T-helper 1 cell treated with Interleukin-12 subunit alpha and Interleukin-12 subunit beta and Interleukin-4 antibody, amounts not matched to agents 30 μg/mL and 1 μg/mL, for 36 hours (primary cell): Measurements from ENCODE around the gene LBHD2.

ENCODE experiments used
- H3K27ac Mint-ChIP-seq: one replicate; pipeline ENCODE4 v1.8.0; 2021; ENCODE audit warnings: mild to moderate bottlenecking, mixed read lengths
- H3K27me3 Mint-ChIP-seq: one replicate; pipeline ENCODE4 v1.8.0; 2021; ENCODE audit warnings: low read depth, mixed read lengths
- H3K36me3 Mint-ChIP-seq: one replicate; pipeline ENCODE4 v1.8.0; 2021; ENCODE audit warnings: low read depth, mixed read lengths
- H3K4me1 Mint-ChIP-seq: one replicate; pipeline ENCODE4 v1.8.0; 2021; ENCODE audit warnings: low read depth, mixed read lengths
- H3K4me3 Mint-ChIP-seq: one replicate; pipeline ENCODE4 v1.8.0; 2021; ENCODE audit warnings: mild to moderate bottlenecking, moderate library complexity, mixed read lengths
- H3K9me3 Mint-ChIP-seq: one replicate; pipeline ENCODE4 v1.8.0; 2021; ENCODE audit warnings: mixed read lengths

LBHD2 gene

GRCh38 chr14:103061482-103061976, 22.5 kb upstream of the LBHD2 start:
- Mint-ChIP-seq H3K27ac (no peak overlapping the region), H3K4me1 (peaks cover 3% of the 10 kb centered on the region), H3K9me3 (no peaks in the 10 kb centered on the region), H3K4me3 (no peak overlapping the region), H3K27me3 (peaks cover 36% of the 10 kb centered on the region), H3K36me3 (no peaks in the 10 kb centered on the region)

DNA sequence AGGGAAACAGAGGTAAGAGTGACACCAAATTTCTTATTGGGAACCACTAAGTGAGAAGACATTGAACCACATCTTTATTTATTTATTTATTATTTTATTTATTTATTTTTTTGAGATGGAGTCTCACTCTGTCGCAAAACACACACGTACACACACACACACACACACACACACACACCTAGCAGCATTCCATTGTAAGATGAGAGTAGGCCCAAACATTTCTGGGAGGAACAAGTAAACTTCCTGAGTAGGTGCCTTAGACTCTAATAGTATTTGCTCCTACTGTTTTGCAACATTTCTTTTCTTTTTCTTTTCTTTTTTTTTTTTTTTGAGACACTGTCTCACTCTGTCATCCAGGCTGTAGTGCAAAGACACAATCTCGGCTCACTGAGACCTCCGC, 19.6 kb upstream of the LBHD2 start:
- H3K9me3 Mint-ChIP-seq, result no peaks in the 10 kb centered on the region
- no peaks in the 10 kb centered on the region for H3K36me3 Mint-ChIP-seq
- peaks cover 19% of the 10 kb centered on the region for H3K27me3 Mint-ChIP-seq
- H3K27ac Mint-ChIP-seq, result no peak overlapping the region
- H3K4me1 Mint-ChIP-seq, result no peaks in the 10 kb centered on the region
- H3K4me3 Mint-ChIP-seq, result no peak overlapping the region

GRCh38 chr14:103064978-103065377, 19.0 kb upstream of the LBHD2 start:
- Mint-ChIP-seq H3K4me1 (no peaks in the 10 kb centered on the region), H3K4me3 (no peak overlapping the region), H3K9me3 (no peaks in the 10 kb centered on the region), H3K27ac (no peak overlapping the region), H3K36me3 (no peaks in the 10 kb centered on the region), H3K27me3 (peaks cover 14% of the 10 kb centered on the region)

DNA sequence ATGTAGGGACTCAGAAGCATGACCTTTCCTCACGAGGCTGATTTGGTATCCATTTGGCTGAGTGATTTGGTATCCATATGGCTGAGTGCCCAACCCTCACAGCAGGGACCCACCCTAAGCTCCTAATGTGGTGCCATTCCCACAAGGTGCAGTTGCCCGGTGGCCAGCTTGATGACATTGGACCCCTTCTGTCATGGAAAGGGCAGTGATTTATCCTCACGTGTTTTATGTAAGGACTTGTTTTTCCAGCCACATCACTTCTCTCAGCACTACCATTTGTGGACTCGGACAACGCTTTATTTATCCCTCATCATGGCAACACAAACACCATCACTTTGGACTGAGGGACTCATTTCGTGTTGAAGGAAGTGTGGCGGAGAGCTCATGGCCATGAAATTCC, 18.1 kb upstream of the LBHD2 start:
- Mint-ChIP-seq H3K36me3 (no peaks in the 10 kb centered on the region), H3K4me1 (no peaks in the 10 kb centered on the region), H3K4me3 (no peak overlapping the region), H3K27me3 (peaks cover 10% of the 10 kb centered on the region), H3K27ac (no peak overlapping the region), H3K9me3 (no peaks in the 10 kb centered on the region)

- Mint-ChIP-seq H3K9me3 (no peaks in the 10 kb centered on the region), H3K4me1 (no peaks in the 10 kb centered on the region), H3K27ac (no peak overlapping the region), H3K4me3 (no peak overlapping the region), H3K27me3 (peaks cover 9% of the 10 kb centered on the region), H3K36me3 (no peaks in the 10 kb centered on the region)
These were observed 17.6 kb upstream of the LBHD2 start for GRCh38 chr14:103066399-103066798.

DNA sequence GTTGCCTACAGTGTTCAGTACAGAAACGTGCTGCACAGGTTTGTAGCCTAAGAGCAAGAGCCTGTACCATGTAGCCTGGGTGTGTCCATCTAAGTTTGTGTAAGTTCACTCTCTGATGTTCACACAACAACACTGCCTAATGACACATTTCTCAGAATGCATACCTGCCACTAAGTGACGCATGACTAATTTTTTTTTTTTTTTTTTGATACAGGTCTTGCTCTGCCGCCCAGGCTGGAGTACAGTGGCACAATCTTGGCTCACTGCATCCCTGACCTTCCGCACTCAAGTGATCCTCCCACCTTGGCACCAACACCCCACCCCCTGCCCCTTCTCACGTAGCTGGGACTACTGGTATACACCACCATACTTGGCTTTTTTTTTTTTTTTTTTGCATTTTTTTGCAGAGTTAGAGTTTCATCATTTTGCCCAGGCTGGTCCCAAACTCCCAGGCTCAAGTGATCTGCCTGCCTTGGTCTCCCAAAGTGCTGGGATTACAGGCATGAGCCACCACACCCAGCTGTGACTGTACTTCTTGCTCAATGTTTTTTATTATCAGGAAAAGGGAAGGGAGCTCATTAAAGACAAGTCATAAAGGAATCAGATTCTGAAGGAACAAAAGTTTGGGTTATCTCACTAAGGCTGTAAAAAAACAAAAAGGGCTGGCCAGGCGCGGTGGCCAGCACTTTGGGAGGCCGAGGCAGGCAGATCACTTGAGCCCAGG, 16.6 kb upstream of the LBHD2 start:
- H3K9me3 Mint-ChIP-seq, result no peaks in the 10 kb centered on the region
- H3K4me3 Mint-ChIP-seq, result no peak overlapping the region
- H3K4me1 Mint-ChIP-seq, result no peaks in the 10 kb centered on the region
- H3K27me3 Mint-ChIP-seq, result no peaks in the 10 kb centered on the region
- H3K36me3 Mint-ChIP-seq, result no peaks in the 10 kb centered on the region
- H3K27ac Mint-ChIP-seq, result no peak overlapping the region

DNA sequence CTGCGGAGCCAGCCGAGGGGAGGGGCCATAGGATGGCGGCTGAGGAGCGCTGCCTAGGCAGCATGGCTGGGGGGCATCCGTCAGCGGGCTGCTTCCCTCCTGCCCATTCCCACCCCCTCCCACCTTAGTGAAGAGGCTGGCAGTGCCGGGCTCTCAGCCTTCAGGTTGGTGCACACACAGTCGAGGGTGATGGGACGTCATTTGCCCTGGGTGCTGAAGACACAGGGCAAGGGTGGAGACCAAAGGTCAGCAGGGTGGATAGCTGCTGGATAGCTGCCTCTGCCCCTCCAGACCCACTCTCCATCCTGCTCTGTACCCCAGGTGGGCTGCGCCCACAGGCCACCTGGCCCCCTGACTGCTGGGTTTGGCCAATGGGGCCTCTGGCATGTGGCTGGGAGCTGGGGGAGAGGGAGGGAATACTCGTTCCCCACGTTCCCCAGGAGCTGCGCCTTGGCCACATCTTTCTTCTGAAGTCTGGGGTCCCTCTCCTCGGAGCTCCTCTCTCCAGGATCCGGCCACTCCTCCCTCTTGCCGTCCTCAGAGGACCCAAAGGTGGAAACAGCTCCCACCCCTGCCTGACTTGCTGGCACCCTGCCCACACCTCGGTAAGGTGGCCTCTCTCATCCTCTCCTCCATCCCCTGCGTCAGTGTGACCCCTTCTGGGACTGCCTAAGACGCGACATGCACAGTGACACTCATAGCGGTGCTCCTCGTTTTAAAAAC, 15.5 kb upstream of the LBHD2 start:
- Mint-ChIP-seq H3K4me3 (no peak overlapping the region), H3K27me3 (no peaks in the 10 kb centered on the region), H3K27ac (no peak overlapping the region), H3K4me1 (no peaks in the 10 kb centered on the region), H3K9me3 (no peaks in the 10 kb centered on the region), H3K36me3 (no peaks in the 10 kb centered on the region)

DNA sequence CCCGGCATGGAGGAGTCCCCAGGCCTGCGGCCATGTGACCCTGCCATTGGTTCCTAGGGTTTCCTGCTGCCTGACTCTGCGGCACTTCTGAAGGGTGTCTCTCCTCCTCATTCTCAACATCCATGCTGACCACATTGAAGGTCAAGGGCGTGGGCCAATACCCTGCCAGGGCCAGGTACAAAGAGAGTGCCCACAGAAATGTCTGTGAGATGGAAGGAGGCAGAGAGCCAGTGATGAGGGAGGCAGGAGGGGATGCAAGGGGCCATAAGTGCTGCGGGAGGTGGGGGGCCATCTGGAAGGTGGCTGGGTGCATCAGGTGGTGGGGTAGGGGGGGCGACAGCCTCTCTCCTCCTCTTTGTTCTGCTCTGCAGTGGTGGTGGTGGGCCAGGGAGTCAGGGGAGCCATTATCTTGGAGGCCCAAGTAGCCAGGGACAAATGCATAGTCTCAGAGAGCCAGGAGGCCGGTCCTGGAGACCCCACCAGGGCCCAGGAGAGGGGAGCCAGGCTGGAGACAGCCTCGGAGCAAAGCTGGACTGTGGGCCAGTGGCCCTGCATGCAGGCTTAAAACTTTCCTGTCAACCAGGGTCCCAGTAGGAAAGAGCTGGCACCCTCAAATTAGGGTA, 13.6 kb upstream of the LBHD2 start:
- H3K36me3 Mint-ChIP-seq, result no peaks in the 10 kb centered on the region
- H3K9me3 Mint-ChIP-seq, result no peaks in the 10 kb centered on the region
- peaks cover 5% of the 10 kb centered on the region for H3K27me3 Mint-ChIP-seq
- no peak overlapping the region for H3K4me3 Mint-ChIP-seq
- H3K4me1 Mint-ChIP-seq, result no peaks in the 10 kb centered on the region
- H3K27ac Mint-ChIP-seq, result no peak overlapping the region

- Mint-ChIP-seq H3K9me3 (no peaks in the 10 kb centered on the region), H3K27ac (no peak overlapping the region), H3K4me1 (no peaks in the 10 kb centered on the region), H3K27me3 (peaks cover 5% of the 10 kb centered on the region), H3K4me3 (no peak overlapping the region), H3K36me3 (no peaks in the 10 kb centered on the region)
These were observed 13.0 kb upstream of the LBHD2 start for GRCh38 chr14:103070971-103071542.

DNA sequence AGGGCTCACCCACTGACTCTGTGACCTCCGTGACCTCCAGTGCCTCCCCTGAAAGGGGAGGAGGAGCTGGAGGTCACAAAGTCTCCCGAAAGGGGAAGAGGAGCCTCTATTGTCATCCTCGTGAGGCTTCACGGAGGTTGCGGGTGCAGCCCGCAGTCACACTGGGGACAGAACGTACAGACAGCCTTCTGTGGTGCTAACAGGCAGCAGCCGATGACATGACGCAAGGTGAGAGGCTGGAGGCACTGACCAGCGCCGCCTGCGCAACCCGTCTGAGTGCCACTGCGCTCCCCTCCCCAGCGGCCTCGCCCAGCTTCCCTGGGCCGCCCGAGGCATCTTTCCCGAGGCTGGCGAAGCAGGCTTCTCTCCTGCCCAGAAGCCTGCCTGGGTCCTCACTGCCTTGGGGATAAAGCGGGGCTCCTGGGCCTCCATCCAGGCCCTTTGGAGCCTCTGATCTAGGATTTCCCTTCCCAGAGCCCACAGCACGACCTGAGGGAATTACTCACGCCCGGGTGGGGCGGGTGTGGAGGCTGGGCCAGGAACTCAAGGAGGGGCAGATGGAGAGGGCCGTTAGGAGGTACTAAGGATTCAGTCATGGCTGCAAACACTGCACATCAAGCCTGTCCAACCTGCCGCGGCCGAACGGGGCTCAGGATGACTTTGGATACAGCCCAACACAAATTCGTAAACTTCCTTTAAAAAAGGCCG, 12.3 kb upstream of the LBHD2 start:
- Mint-ChIP-seq H3K27me3 (peaks cover 5% of the 10 kb centered on the region), H3K4me1 (no peaks in the 10 kb centered on the region), H3K36me3 (no peaks in the 10 kb centered on the region), H3K4me3 (no peak overlapping the region), H3K27ac (no peak overlapping the region), H3K9me3 (no peaks in the 10 kb centered on the region)

DNA sequence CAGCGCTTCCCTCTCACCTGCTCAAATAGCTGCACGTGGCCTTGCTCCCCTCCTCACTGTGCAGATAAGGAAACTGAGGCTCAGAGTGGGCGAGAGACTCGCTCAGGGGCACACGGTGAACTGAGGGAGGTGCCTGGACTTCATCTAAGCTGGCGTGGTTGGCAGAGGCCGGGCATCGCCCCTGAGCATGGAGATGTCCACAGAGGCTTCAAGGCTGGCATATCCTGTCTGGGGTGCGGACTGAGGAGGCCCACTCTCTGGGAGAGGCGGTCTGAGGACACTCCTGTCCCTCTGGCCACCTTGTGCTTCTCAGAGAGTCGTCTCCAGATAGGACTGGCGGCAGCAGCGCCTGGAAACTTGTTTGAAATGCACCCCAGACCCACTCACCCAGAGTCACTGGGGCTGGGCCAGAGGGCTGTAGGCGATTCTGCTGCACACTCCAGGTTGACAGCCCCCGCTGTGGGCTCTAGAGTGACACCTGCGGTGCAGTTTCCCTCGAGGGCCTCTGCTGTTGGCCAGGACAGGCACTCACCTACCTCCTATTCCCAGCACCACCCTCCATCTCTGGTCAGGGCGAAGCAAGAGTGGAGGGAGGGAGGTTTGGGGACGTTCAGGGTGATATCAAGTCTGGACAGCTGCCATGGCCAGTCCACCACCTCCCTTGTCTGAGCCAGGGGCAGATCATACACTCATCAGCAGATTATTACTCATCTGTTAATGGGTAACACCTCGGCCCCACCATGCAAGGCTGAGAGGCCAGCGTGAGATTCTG, 11.2 kb upstream of the LBHD2 start:
- Mint-ChIP-seq H3K27ac (no peak overlapping the region), H3K27me3 (peaks cover 5% of the 10 kb centered on the region), H3K36me3 (no peaks in the 10 kb centered on the region), H3K4me3 (no peak overlapping the region), H3K9me3 (no peaks in the 10 kb centered on the region), H3K4me1 (no peaks in the 10 kb centered on the region)

- H3K27ac Mint-ChIP-seq, result no peak overlapping the region
- H3K4me1 Mint-ChIP-seq, result no peaks in the 10 kb centered on the region
- H3K27me3 Mint-ChIP-seq, result peaks cover 5% of the 10 kb centered on the region
- no peak overlapping the region for H3K4me3 Mint-ChIP-seq
- H3K9me3 Mint-ChIP-seq, result no peaks in the 10 kb centered on the region
- no peaks in the 10 kb centered on the region for H3K36me3 Mint-ChIP-seq
These were observed 10.6 kb upstream of the LBHD2 start for GRCh38 chr14:103073367-103073875.

GRCh38 chr14:103073876-103074728, 9.9 kb upstream of the LBHD2 start:
- Mint-ChIP-seq H3K4me3 (no peak overlapping the region), H3K27me3 (peaks cover 5% of the 10 kb centered on the region), H3K36me3 (no peaks in the 10 kb centered on the region), H3K27ac (no peak overlapping the region), H3K9me3 (no peaks in the 10 kb centered on the region), H3K4me1 (no peaks in the 10 kb centered on the region)
